H9 (cell line): ENCODE data around the gene KIF21B. TPM values are rescaled to one million over a fixed set of nuclear protein-coding genes. Genes with fewer than 3 reads are reported as not detected.

Source experiments
- DNase-seq: peaks from one replicate; pipeline ENCODE4 v3.0.0-alpha.2; 2017
- H2AFZ ChIP-seq: one replicate; pipeline ENCODE4 v1.6.1; 2013; ENCODE audit warnings: mild to moderate bottlenecking, low read length, control low read depth, moderate library complexity
- H2AK5ac ChIP-seq: 2 replicates; pipeline ENCODE4 v1.6.1; 2013; ENCODE audit warnings: low read length, control low read depth, mixed read lengths; ENCODE audit not compliant: insufficient read length
- H2BK120ac ChIP-seq: one replicate; pipeline ENCODE4 v1.6.1; 2013; ENCODE audit warnings: low read depth, mild to moderate bottlenecking, low read length, control low read depth, inconsistent platforms; ENCODE audit not compliant: poor library complexity, severe bottlenecking
- H2BK12ac ChIP-seq: 2 replicates; pipeline ENCODE4 v1.6.1; 2013; ENCODE audit warnings: low read length, control low read depth, mixed read lengths, low read depth; ENCODE audit not compliant: insufficient read length
- H2BK15ac ChIP-seq: 2 replicates; pipeline ENCODE4 v1.6.1; 2013; ENCODE audit warnings: low read depth, low read length, control low read depth
- H2BK20ac ChIP-seq: one replicate; pipeline ENCODE4 v1.6.1; 2013; ENCODE audit warnings: low read depth, mild to moderate bottlenecking, low read length, control low read depth, inconsistent platforms; ENCODE audit not compliant: poor library complexity, severe bottlenecking
- H2BK5ac ChIP-seq: 2 replicates; pipeline ENCODE4 v1.6.1; 2013; ENCODE audit warnings: low read length, control low read depth, mixed read lengths; ENCODE audit not compliant: insufficient read length
- H3K14ac ChIP-seq: 2 replicates; pipeline ENCODE4 v1.6.1; 2013; ENCODE audit warnings: low read length, control low read depth; ENCODE audit not compliant: insufficient read depth
- H3K18ac ChIP-seq: 2 replicates; pipeline ENCODE4 v1.6.1; 2013; ENCODE audit warnings: low read depth, mild to moderate bottlenecking, mixed read lengths, low read length, control low read depth; ENCODE audit not compliant: insufficient read length
- H3K23ac ChIP-seq: 2 replicates; pipeline ENCODE4 v1.6.1; 2013; ENCODE audit warnings: low read length, control low read depth, mixed read lengths, low read depth; ENCODE audit not compliant: insufficient read length
- H3K23me2 ChIP-seq: 2 replicates; pipeline ENCODE4 v1.6.1; 2013; ENCODE audit warnings: low read depth, mild to moderate bottlenecking, mixed read lengths, low read length, control low read depth; ENCODE audit not compliant: insufficient read length, poor library complexity, severe bottlenecking
- H3K27ac ChIP-seq: 2 replicates; pipeline ENCODE4 v1.5.1; 2013; ENCODE audit warnings: low read length, control low read depth, mixed read lengths, low read depth; ENCODE audit not compliant: insufficient read length
- H3K27me3 ChIP-seq: 2 replicates; pipeline ENCODE4 v1.6.1; 2013; ENCODE audit warnings: low read length, control low read depth, inconsistent platforms; ENCODE audit not compliant: insufficient read depth
- H3K4ac ChIP-seq: 2 replicates; pipeline ENCODE4 v1.6.1; 2013; ENCODE audit warnings: low read depth, mild to moderate bottlenecking, control low read depth, inconsistent platforms, low read length, moderate library complexity
- H3K4me1 ChIP-seq: 2 replicates; pipeline ENCODE4 v1.6.1; 2013; ENCODE audit warnings: low read length, control low read depth, inconsistent platforms; ENCODE audit not compliant: insufficient read depth
- H3K4me2 ChIP-seq: 2 replicates; pipeline ENCODE4 v1.6.1; 2013; ENCODE audit warnings: low read length, control low read depth, mixed read lengths; ENCODE audit not compliant: insufficient read length, insufficient read depth
- H3K56ac ChIP-seq: 2 replicates; pipeline ENCODE4 v1.6.1; 2013; ENCODE audit warnings: low read depth, mild to moderate bottlenecking, mixed read lengths, low read length, control low read depth; ENCODE audit not compliant: insufficient read length
- H3K79me1 ChIP-seq: 2 replicates; pipeline ENCODE4 v1.6.1; 2013; ENCODE audit warnings: low read depth, mild to moderate bottlenecking, moderate library complexity, low read length, control low read depth, inconsistent platforms; ENCODE audit not compliant: insufficient read depth, poor library complexity, severe bottlenecking
- H3K79me2 ChIP-seq: 2 replicates; pipeline ENCODE4 v1.6.1; 2013; ENCODE audit warnings: low read length, control low read depth, inconsistent platforms; ENCODE audit not compliant: insufficient read depth
- H3K9ac ChIP-seq: 2 replicates; pipeline ENCODE4 v1.6.1; 2013; ENCODE audit warnings: low read length, control low read depth, mixed read lengths; ENCODE audit not compliant: insufficient read length; ENCODE audit errors: extremely low read depth
- H3K9me3 ChIP-seq: one replicate; pipeline ENCODE4 v1.6.1; 2013; ENCODE audit warnings: low read depth, low read length, inconsistent platforms; ENCODE audit not compliant: control insufficient read depth
- H3T11ph ChIP-seq: one replicate; pipeline ENCODE4 v1.6.1; 2013; ENCODE audit warnings: mild to moderate bottlenecking, low read length, control low read depth, inconsistent platforms
- H4K20me1 ChIP-seq: one replicate; pipeline ENCODE4 v1.6.1; 2013; ENCODE audit not compliant: control insufficient read depth, insufficient read length, insufficient read depth
- H4K5ac ChIP-seq: 2 replicates; pipeline ENCODE4 v1.6.1; 2013; ENCODE audit warnings: low read depth, mild to moderate bottlenecking, mixed read lengths, low read length, control low read depth; ENCODE audit not compliant: insufficient read length
- H4K8ac ChIP-seq: replicated peaks from 2 replicates; pipeline ENCODE4 v1.6.1; 2013; ENCODE audit warnings: low read length, control low read depth, mixed read lengths, low read depth; ENCODE audit not compliant: insufficient read length
- H4K91ac ChIP-seq: 2 replicates; pipeline ENCODE4 v1.6.1; 2013; ENCODE audit warnings: low read depth, mild to moderate bottlenecking, moderate library complexity, mixed read lengths, low read length, control low read depth; ENCODE audit not compliant: insufficient read length
- H3K27ac Mint-ChIP-seq, 3 experiments: 2 replicates in 2 of 3; 3 replicates in 1 of 3; pipeline ENCODE4 v1.8.0; 2020 to 2021; ENCODE audit warnings: mixed read lengths in 3 of 3, mild to moderate bottlenecking in 1 of 3, moderate library complexity in 1 of 3
- H3K27me3 Mint-ChIP-seq: 2 replicates; pipeline ENCODE4 v1.8.0; 2021; ENCODE audit warnings: low read depth, mild to moderate bottlenecking, moderate library complexity, mixed read lengths
- H3K36me3 Mint-ChIP-seq, 3 experiments: 2 replicates in 2 of 3; 3 replicates in 1 of 3; pipeline ENCODE4 v1.8.0; 2020 to 2021; ENCODE audit warnings: low read depth in 3 of 3, mixed read lengths in 3 of 3; ENCODE audit not compliant: insufficient read depth in 1 of 3
- H3K4me1 Mint-ChIP-seq, 2 experiments: 2 replicates each; pipeline ENCODE4 v1.8.0; 2020; ENCODE audit warnings: mixed read lengths in 2 of 2
- H3K4me3 Mint-ChIP-seq, 2 experiments: 2 replicates in 1 of 2; 3 replicates in 1 of 2; pipeline ENCODE4 v1.8.0; 2020 to 2021; ENCODE audit warnings: mild to moderate bottlenecking in 2 of 2, mixed read lengths in 2 of 2, moderate library complexity in 1 of 2
- H3K9me3 Mint-ChIP-seq, 2 experiments: 2 replicates in 1 of 2; 3 replicates in 1 of 2; pipeline ENCODE4 v1.8.0; 2020; ENCODE audit warnings: mild to moderate bottlenecking in 2 of 2, mixed read lengths in 2 of 2, moderate library complexity in 1 of 2
- WGBS: extraction: QIAGEN DNeasy Blood & Tissue Kit; methylation state at CpG from one replicate; pipeline ENCODE4 v1.1.7; 2013; ENCODE audit warnings: missing lambda C conversion rate, low lambda C conversion rate, mixed read lengths; ENCODE audit not compliant: insufficient read length; ENCODE audit errors: extremely low coverage; 5-methylcytosine and 5-hydroxymethylcytosine counted together
- total RNA-seq: library from RNA; stranded (reverse); gene quantifications from 2 replicates; pipeline ENCODE4 v1.2.1, GENCODE V29; 2021
- TF ChIP-seq, protein P1 (sequence below): fragments of 200-600 bp; sonication (generic); conservative IDR thresholded peaks from 3 replicates; pipeline ENCODE4 v1.8.0; 2021; ENCODE audit warnings: antibody characterized with exemption, mild to moderate bottlenecking

KIF21B gene
- total RNA-seq, 1 experiment from 2014 or later: 7.5 TPM

DNA sequence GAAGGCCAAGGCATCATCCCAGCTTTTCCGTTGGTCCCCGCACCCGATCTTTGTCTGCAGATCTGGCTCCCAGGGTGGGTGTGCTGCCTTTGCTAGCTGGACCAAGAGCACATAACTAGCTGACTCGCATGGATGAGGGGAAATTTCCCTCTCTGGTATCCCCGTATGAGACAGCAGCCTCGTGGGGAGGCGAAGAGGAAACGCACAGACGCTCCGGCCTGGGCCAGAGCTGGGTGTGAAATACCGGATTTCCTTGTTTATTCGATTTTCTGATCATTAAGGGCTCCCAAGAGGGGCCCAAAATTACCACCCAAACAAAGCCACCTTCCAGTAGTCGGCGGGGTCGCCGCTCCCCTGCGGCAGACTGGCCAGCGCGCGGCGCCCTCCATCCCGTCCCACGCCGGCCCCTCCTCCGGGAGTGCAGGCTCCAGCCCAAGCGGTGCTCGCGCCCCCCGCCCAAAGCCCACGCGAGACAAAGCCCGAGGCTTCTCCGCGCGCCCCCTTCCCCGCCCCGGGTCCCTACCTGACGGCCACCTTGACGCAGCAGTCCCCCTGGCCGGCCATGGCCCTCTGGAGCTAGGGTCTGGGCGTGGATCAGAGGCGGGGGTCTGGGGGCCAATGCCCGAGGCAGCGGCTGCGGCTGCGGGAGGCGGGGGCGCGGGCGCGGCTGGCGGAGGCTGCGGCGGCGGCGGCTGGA lies 546 bp downstream of the KIF21B start:
- Histone ChIP-seq H4K8ac (no peak overlapping the region), H2BK120ac (no peak overlapping the region), H3K18ac (no peak overlapping the region), H3K23me2 (peaks cover 14% of the 10 kb centered on the region), H3K79me1 (no peaks in the 10 kb centered on the region), H2BK5ac (no peak overlapping the region), H2AFZ (no peak overlapping the region), H3K14ac (peak overlapping the region; percentile 14), H3K9me3 (no peaks in the 10 kb centered on the region), H2AK5ac (no peak overlapping the region), H2BK20ac (no peak overlapping the region), H3T11ph (no peak overlapping the region), H3K27me3 (no peaks in the 10 kb centered on the region), H3K9ac (peak overlapping the region; percentile 25), H2BK15ac (no peak overlapping the region), H3K27ac (no peak overlapping the region), H3K4me2 (peak overlapping the region; percentile 86), H3K23ac (no peak overlapping the region), H4K5ac (no peak overlapping the region), H2BK12ac (no peak overlapping the region), H4K20me1 (no peaks in the 10 kb centered on the region), H3K4ac (no peak overlapping the region), H3K4me1 (peaks cover 20% of the 10 kb centered on the region), H3K56ac (no peak overlapping the region), H3K79me2 (no peaks in the 10 kb centered on the region), H4K91ac (no peak overlapping the region)
- DNase-seq: no peak
- Mint-ChIP-seq H3K4me3 (peak overlapping the region; percentile 66 to 94), H3K27ac (peak overlapping the region in 1 of 3 experiments; percentile 63; a peak in 1 of 7 replicates), H3K27me3 (peaks cover 12% of the 10 kb centered on the region), H3K36me3 (peaks cover 0 to 11% (median 0%) of the 10 kb centered on the region in 3 experiments; a peak in 2 of 7 replicates), H3K4me1 (peaks cover 58 to 70% of the 10 kb centered on the region in 2 experiments), H3K9me3 (no peaks in the 10 kb centered on the region)
- TF ChIP-seq, protein P1, sequence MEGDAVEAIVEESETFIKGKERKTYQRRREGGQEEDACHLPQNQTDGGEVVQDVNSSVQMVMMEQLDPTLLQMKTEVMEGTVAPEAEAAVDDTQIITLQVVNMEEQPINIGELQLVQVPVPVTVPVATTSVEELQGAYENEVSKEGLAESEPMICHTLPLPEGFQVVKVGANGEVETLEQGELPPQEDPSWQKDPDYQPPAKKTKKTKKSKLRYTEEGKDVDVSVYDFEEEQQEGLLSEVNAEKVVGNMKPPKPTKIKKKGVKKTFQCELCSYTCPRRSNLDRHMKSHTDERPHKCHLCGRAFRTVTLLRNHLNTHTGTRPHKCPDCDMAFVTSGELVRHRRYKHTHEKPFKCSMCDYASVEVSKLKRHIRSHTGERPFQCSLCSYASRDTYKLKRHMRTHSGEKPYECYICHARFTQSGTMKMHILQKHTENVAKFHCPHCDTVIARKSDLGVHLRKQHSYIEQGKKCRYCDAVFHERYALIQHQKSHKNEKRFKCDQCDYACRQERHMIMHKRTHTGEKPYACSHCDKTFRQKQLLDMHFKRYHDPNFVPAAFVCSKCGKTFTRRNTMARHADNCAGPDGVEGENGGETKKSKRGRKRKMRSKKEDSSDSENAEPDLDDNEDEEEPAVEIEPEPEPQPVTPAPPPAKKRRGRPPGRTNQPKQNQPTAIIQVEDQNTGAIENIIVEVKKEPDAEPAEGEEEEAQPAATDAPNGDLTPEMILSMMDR: no peak
- WGBS: no CpG with 5 or more reads among the region's 56 CpGs
